ENCODE results near the gene SAV1.

The SAV1 gene

GRCh38 chr14:50624447-50624846 is 43.7 kb downstream of the SAV1 start:
- H3K27me3 ChIP-seq (ENCODE audit: insufficient read depth, poor library complexity, severe bottlenecking) = no peaks in the 10 kb centered on the region
- DNase-seq (ENCODE audit: low read depth in 1 of 2, low spot score in 1 of 2) = no peak
- H3K27ac ChIP-seq (replicated peaks) = no peak overlapping the region
- H3K4me3 ChIP-seq (replicated peaks; ENCODE audit: insufficient read depth, low read length) = no peak overlapping the region
- TF ChIP-seq CTCF (IDR thresholded peaks at IDR 0.05; ENCODE audit: insufficient read depth, low read length) = no peak
- no peak for TF ChIP-seq REST (IDR thresholded peaks at IDR 0.05; ENCODE audit: insufficient replicate concordance, low read depth)
- TF ChIP-seq GABPA (IDR thresholded peaks at IDR 0.05; ENCODE audit: low read depth) = no peak

- no peaks in the 10 kb centered on the region for H3K27me3 ChIP-seq (ENCODE audit: insufficient read depth, poor library complexity, severe bottlenecking)
- no peak for TF ChIP-seq SPI1 (IDR thresholded peaks at IDR 0.05; ENCODE audit: borderline replicate concordance, low read depth)
- TF ChIP-seq REST (IDR thresholded peaks at IDR 0.05; ENCODE audit: insufficient replicate concordance, low read depth) = no peak
- TF ChIP-seq CTCF (IDR thresholded peaks at IDR 0.05; ENCODE audit: insufficient read depth, low read length) = no peak
- no peak for TF ChIP-seq GABPA (IDR thresholded peaks at IDR 0.05; ENCODE audit: low read depth)
- TF ChIP-seq POLR2AphosphoS5 (IDR thresholded peaks at IDR 0.05; ENCODE audit: low read depth) = no peak
- H3K27ac ChIP-seq (replicated peaks) = no peak overlapping the region
- DNase-seq (ENCODE audit: low read depth in 1 of 2, low spot score in 1 of 2) = no peak
- H3K4me3 ChIP-seq (replicated peaks; ENCODE audit: insufficient read depth, low read length) = no peak overlapping the region
These were observed 45.1 kb downstream of the SAV1 start for GRCh38 chr14:50622978-50623377.

- no peak overlapping the region for H3K27ac ChIP-seq (replicated peaks)
- H3K27me3 ChIP-seq (ENCODE audit: insufficient read depth, poor library complexity, severe bottlenecking) = no peaks in the 10 kb centered on the region
- no peak overlapping the region for H3K4me3 ChIP-seq (replicated peaks; ENCODE audit: insufficient read depth, low read length)
- DNase-seq (ENCODE audit: low read depth in 1 of 2, low spot score in 1 of 2) = no peak
- TF ChIP-seq POLR2AphosphoS5 (IDR thresholded peaks at IDR 0.05; ENCODE audit: low read depth) (no peak), REST (IDR thresholded peaks at IDR 0.05; ENCODE audit: insufficient replicate concordance, low read depth) (no peak)
These were observed 47.8 kb downstream of the SAV1 start for GRCh38 chr14:50620341-50620740.
